Activated T-cell treated with anti-CD3 and anti-CD28 coated beads, Interleukin-2, amount 50 U/mL, for 48 hours (primary cell): ENCODE data around the gene PTPRG.

Experiments
- DNase-seq, 2 experiments: peaks; one replicate each; pipeline ENCODE4 v3.0.0-alpha.2; 2020

Gene PTPRG

DNA sequence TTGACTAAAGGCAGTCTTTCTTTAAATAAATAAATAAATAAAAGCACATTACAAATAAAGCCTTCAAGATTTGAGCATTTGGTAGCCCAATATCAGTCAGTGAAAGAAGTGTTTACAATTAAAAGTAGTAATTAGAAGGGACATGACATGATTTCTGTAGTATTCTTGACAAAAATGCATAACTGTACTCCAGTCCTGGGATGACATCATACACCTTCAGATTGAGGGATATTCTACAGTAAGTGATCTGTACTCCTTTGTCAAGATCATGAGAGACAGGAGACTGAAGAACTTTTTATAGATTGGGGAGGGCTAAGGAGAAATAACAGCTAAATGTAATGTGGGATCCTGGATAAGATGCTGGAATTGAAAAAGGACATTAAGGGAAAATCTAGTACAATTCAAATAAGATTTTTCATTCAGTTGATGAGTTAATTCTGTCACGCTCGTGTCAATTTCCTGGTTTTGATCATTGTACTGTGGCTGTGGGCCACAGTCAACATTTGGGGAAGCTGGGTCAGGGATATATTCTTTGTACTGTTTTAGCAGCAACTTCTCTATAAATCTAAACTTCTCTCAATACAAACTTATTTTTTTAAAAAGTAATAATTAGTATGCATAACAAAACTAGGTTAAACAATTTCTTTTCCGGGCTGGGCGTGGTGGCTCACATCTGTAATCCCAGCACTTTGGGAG, 314.8 kb downstream of the PTPRG start:
- DNase-seq = no peak

DNA sequence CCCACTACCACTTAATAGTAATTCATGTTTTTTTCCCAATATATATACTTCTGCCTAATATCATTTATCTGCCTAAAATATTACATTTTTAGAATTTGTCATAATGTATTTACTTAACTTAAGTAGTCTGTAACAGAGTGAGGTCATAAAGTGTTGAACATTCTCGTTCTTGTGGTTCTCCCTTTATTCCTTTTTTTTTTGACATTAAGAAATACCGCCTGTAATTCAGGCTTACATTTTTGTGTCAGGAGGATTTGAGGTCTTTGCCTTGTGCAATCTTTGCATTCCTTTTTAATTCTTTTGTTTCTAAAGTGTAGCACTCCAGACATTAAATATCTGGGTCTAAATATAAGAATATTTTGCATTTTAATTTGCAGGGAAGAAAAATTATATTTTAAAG, 315.4 kb downstream of the PTPRG start:
- DNase-seq = no peak

DNA sequence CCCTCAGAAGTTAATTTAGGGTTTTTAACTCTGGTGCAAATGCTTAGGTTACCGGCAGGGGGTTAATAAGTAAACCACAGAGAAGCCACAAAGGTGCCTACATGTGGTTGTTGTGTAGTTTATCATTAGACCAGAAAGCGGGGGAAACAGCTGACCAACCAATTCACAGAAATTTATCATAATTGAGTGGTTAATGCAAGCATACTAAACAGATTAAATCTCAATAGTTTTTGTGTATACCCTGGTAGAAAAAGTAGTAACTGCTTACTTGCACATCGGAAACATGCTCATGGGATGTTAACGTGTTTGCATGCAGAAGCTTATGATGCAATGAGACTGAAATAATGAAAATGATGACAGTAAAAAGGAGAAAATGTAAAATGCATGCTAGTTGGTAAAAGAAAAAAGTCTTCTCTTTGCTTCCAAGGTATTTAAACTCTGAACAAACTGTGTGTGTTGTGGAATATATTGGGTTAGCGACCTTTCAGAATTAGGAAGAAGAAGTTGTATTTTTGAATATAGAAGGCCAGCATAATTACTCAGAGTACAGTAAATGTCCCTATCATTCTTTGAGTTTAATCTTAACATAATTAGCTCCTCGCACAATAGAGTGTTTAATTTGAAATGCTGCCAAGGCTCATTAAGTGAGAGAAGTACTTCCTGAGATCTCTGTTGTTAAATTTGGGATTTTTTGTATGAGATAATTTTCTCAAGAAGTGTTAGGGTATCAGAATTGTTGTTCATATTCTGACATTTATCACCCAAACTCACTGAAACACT, 316.2 kb downstream of the PTPRG start:
- DNase-seq = no peak

DNA sequence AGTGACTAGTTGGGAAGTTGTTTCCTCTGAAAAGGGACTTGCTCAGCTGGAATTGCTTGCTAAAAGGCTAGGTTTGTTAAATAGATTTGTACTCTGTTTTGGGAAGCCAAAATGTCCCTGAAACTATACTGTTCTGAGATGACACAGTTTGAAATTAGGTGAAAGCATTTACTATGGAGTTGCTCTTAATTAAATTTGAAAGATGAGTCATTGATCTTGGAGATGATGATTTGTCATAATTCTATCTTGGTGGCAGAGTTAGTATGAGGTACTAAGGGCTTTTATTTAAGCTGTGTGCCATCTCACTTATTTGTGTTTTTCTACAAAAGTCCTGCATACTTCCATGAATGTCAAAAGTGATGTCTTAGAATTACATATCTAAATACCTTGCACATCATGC, 320.9 kb downstream of the PTPRG start:
- no peak for DNase-seq

DNA sequence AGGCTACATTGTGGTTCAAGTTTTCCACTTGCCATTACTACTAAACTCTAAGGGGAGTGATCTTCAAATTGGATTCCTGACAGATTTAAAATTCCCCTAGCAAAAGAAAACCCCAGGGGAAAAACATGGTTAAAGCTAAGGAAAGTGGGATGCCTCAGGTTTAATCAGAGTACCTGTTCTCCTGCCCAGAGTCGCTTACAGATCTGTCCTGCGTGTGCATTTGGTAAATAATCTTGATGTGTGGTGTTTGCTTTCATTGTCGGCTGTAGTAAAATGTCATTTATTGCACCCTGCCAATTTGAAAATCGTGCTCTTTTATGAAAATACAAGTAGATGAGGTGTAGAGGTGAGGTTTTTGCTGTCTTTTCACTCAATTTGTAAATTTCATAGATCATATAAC, 323.4 kb downstream of the PTPRG start:
- DNase-seq = no peak

DNA sequence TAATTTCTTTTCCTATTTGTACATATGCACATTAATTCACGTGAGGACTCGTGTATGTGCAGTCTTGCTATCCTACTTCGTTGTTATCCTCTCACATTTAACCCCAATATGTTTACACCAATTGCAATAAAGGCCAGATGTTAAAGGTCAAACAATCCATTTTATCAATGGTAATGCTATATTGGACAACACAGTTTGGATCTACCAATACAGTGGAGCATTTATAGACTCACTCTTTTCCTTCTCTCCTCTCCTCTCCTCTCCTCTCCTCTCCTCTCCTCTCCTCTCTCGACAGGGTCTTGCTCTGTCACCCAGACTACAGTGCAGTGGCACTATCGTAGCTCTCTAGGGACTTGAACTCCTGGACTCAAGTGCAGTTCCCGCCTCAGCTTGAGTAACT, 324.0 kb downstream of the PTPRG start:
- DNase-seq = no peak

DNA sequence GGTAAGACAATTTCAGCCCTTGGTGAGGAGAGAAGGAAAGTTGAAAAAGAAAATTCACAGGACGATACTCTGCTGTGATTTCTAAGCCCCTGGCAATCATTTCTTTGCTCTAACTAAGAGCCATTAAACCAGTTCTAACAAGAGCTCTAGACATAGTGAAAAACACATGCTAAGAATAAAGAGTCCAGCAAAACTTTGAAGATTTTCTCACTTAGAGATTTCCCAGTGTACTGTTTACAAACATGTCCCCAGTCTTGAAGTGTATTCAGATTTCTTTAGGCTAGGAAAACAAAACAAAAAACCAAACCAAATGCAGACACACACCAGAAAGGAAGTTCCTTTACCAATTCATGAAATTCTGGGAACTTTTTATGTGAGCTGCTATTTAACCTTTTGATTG, 325.8 kb downstream of the PTPRG start:
- DNase-seq = no peak

DNA sequence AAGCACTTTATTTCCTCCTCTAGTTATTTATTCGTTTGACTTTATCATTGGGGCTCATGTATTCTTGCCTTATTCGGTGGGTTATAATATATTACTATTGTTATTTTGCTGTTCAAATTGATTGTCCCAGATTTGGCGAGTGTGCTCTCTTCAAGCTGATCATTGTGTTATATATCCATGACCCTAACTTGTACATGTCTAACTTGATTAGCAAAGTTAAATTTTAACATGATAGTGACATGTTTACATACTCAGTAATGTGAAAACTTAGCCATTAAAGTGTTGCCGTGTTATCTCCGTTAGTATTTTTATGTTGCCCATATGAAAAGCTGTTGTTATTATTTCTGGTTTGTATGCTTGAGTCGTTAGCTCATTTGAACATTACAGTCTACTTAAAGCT, 327.9 kb downstream of the PTPRG start:
- no peak for DNase-seq

DNA sequence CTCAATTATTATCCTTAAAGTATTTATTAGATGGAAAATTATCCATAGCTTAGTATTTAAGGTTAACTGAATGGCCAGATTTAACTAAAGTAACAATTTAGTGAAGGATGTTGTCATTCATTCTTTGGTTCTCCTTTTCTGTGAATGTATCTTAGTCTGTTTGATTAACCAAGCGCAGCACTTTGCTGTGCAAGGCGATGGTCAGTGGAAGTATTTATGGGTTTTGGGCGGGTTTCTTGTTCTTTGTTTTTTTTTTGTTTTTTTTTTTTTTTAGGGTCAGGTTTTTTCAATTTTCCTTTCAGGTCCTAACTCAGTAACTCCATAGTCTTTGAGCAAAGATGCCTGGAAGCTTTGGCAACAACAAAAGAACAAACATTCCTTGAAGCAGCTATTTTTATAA, 328.8 kb downstream of the PTPRG start:
- DNase-seq = no peak

DNA sequence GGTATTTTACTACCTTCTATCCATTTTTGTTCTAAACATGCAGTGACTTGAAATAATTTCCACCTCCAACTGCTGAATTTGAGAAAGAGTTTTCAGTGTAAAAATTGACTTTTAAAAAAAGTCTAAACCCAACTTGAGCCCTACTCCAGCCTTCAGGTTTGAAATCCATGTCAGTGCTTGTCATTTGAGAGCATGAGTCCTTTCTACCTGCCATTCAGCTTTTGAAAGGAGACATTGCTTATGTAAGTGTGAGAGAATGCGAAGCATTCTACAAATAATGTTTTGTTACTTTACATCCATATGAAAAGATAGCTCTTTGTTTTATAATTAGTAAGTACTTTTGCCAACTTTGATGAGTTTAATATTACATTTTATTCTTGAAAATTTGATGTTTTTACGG, 329.2 kb downstream of the PTPRG start:
- DNase-seq = no peak

DNA sequence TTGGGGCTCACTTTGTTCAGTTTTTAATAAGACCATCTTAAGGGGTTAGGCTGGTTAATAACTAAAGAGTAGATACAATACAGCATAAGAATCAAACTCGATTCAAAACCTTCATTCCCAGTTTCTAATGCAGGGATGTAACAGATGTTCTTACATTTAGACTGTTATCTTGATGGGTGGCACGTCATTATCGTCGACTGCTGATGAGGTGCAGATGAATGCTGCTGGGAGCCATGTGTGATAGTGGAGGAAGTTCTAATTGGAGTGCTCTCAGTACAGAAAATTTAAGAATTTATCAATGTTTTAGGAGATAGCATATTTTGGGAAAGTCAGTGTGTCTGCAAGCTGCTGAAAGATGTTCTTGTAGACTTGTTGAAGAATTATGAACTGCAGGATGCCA, 331.5 kb downstream of the PTPRG start:
- DNase-seq = no peak

DNA sequence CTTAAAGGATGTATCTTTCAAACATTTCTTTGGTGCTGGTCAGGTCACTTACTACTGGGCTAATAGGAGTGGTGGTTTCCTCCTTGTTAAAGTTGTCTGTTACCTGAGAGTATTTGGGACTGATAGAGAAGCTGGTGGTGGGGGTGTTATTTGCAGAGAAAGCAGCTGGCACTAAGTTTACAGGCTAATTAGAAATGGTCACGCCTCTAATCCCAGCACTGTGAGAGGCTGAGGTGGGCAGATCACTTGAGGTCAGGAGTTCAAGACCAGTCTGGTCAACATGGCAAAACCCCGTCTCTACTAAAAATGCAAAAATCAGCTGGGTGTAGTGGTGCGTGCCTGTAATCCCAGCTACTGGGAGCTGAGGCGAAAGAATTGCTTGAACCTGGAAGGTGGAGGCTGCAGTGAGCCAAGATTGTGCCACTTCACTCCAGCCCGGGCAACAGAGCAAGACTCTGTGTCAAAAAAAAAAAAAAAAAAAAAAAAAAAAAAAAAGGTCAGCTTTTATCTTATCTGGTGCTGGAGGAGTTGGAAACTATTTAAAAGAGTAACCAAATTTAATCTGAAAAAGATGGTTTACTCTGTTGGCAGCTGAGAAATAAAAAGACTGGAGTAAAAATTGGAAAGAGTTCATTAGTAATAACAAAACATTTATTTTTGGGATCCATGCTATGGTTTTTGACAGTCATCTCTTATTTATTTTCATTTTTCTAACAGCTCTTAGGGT, 332.6 kb downstream of the PTPRG start:
- DNase-seq = no peak

DNA sequence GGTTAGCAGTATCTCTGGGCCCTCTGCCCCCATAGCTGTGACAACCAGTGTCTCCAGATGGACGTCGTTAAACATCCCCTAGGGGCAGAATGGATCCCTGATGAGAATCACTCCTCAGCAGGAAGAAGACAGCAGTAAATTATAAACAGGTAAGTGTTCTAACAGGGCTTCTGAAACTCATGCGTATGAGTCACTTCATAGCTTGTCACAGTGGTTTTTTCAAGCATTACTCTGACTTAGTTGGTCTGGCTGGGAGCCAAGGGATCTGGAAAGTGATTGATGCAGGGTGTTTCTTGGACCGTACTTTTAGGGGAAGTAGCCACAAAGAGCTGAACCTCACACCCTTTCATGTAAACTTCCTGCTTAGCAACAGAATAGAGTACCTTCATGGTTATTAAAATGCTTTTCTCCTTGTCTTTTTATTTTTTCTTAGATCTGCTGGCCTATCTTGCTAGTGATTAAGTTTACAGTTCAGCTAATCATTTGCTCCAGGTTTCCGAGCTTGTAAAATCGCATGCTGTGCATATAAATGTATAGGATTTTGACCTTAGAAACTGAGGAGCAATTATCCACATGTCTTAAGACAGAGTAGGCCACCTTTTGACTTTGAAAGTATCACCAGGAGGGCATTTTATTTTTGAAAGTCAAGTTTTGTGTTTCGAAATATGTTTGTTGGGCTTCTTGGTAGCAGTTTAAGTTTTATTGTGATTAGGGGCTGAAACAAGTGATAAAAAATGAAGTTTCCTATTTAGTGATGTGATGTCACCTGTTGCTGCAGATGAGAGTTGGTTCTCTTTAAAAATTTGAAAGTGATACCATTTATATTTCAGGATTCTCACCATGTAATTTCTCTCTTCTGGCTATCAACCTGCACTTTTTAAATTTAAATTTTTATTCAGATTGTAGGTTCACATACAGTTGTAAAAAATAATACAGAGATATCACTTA, 333.9 kb downstream of the PTPRG start:
- peak; percentile 32 to 53 for DNase-seq

DNA sequence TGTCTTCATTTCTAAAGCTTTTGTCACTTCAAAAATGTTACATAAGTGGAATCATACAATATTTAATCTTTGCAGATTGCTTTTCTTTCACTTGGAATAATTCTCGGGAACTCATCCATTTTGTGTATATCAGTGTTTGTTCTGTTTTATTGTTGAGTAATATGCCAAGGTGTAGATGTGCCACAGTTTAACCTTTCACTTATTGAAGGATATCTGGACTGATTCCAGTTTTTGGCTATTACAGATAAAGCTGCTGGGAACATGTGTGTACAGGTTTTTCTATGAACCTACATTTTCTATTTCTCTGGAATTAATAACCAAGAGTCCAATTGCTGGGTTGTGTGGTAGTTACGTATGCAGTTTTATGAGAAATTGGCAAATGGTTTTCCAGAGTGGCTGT, 334.9 kb downstream of the PTPRG start:
- no peak for DNase-seq

DNA sequence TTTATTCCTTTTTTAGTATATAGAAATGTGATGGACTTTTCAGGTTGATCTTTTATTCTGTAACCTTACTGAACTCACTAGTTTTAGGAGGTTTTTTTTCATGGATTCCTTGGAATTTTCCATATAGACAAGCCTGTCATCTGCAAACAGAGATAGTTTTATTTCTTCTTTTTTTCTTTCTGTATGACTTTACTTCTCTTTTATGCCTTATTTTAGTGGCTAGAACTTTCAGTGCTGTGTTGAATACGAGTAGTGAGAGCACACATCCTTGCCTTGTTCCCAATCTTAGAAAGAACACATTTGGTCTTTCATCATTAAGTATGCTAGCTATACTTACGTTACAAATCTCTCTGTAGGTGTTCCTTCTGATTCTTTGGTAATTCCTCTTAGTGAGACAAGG, 336.5 kb downstream of the PTPRG start:
- DNase-seq = no peak

DNA sequence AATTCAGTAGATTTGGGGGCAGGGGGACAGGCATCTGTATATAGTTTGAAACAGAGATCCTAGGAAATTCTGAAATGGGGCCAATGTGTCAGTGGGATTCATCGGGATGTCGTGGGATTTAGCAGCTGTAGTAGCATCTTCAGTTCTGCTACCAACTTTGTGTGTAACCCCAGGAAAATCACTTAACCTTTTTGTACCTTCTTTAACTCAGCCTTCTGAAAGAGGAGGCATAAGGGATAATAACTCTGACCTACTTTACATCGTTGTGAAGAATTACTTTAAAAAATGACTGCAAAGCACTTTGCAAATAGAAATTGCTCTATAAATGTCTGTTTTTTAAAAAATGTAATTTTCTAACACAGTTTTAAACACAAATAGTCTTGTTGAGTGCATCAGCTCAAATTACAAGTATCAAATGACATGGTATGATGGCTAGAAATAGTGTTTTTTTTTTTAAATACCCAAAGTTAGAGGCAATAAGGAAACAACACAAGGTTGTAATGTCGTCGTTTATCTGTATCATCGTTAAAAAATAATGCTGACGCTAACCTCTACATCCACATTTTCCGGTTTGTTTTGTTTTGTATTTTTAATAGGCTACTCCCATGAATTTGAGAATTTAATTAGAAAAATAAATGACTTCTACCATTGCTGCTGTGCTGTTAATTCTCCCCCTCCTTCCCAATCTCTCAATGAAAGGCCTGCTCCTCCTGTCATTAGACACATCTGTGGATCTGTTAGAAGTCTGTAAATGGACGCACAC, 338.5 kb downstream of the PTPRG start:
- no peak for DNase-seq

DNA sequence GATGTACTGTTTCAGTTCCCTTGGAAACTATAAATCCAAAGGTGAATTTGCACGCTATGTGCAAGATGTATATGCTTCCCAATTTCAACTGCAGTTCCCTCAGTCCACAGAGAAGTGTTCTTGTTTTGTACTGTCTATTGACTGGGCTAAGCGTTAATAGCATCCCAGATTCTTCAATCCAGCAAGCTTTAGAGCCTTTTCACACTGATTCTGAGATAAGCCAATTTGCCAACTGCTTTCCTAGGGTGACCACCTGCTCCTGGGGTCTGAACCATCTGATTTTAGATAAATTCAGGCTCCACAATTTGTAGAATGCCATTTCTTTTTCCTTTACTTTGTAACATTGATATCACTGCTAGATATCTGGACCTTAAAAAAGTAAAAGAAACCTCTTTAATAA, 340.1 kb downstream of the PTPRG start:
- DNase-seq = no peak

DNA sequence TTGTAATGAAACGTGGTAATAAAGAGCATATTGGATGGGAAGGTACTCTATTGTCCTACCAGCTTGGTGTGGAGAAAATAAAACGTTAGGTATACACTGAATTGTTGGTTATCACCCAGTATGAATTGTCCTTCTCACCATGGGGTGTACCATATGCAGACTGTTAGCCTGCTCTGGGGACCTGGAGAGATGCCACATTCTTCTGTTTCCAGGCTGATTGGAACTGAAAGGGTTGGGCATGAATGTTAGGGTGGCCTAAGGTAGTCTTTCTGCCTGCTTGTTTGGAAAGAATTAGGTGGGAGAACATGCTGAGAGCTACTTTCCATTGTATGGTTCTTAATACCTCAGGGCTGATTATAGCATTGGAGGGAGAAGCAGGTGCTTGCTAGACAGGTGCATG, 340.6 kb downstream of the PTPRG start:
- no peak for DNase-seq

DNA sequence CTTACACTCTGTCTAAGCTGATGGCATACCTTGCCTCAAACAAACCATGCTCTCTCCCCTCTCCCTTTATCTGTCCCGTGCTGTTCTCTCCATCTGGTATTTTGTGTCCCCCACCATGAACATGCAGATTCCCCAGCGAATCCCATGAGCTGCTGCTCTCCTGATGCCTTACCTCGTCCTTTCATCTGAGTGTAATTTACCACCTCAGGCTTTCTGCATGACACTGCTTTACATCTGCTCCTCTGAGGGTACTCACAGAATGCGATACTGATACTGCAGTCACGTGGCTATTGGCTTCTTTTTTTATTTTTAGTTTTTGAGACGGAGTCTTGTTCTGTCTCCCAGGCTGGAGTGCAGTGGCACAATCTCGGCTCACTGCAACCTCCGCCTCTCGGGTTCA, 341.7 kb downstream of the PTPRG start:
- no peak for DNase-seq

DNA sequence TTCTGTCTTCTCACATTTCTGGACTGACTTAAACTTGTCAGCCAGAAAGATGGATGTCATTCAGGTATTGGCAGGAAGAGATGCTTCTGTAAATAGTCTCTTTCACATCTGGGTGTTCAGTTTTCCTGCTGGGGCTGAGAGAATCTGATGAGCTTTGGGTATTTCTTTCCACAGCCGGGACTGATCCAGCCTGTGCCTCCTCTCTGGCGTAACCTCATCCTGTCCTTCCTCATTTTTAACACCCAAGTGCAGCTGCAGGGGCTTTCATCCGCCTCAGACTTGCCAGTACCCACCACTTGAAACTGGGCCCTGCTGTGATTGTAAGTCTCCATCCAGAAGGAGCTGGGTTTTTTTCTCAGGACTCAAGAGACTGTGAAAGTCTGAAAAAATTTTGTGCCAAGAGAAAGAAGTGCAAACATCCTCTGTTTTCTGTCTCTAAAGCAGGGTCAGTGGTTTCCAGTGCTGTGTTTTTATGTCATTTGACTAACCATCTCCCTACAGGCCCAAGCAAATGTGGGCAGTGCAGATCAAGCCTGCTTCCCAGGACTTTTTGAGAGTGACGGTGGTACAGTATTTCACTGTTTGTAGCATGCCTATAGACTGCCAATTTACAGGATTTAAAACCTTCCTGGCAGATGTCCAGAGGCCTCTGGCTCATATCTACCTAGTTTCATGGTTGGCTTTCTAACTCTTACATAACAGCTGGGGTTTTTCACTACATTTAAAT, 342.7 kb downstream of the PTPRG start:
- DNase-seq = no peak

DNA sequence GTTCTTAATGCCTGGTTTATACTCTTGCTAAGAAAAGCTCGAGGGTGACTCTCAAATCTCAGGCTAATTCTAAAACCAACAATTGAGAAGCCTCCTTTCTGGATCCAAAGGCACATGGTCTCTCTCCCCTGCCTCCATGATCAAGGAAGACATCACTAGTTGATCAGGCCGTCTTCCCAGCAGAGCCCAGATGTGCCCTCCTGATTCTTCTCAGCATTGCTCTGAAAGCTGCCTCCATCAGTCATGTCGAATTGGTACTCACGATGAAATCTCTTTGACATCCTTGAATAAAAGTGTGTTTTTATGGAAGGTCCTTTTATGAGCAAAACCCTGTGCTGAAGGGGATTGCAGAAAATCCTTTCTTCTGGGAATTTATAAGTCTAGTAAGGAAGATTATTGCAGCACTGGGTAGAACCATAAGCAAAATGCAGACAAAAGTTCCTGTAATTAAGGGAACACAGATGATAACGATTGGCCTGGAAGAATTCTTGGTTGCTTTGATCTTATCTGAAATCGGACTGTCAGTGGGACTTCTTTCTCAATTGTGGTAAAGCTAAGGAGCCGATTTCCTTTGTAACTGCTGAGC, 345.9 kb downstream of the PTPRG start:
- no peak for DNase-seq
